ENCODE measurements around the gene RPL13.

The RPL13 gene

GRCh38 chr16:89596957-89597649 lies 36.6 kb downstream of the RPL13 start:
- no peak for DNase-seq (ENCODE audit: low read depth, low spot score)

- no peak for DNase-seq (ENCODE audit: low read depth, low spot score)
Observed at GRCh38 chr16:89598199-89598598, 37.7 kb downstream of the RPL13 start.

GRCh38 chr16:89599451-89599858 lies 39.0 kb downstream of the RPL13 start:
- DNase-seq (ENCODE audit: low read depth, low spot score) = no peak

GRCh38 chr16:89599902-89600301 lies 39.4 kb downstream of the RPL13 start:
- DNase-seq (ENCODE audit: low read depth, low spot score) = no peak

GRCh38 chr16:89600427-89600826 lies 39.9 kb downstream of the RPL13 start:
- DNase-seq (ENCODE audit: low read depth, low spot score) = no peak

GRCh38 chr16:89600956-89601355 lies 40.5 kb downstream of the RPL13 start:
- no peak for DNase-seq (ENCODE audit: low read depth, low spot score)

- no peak for DNase-seq (ENCODE audit: low read depth, low spot score)
Observed at GRCh38 chr16:89601906-89602272, 41.4 kb downstream of the RPL13 start.

- peak; percentile 79 for DNase-seq (ENCODE audit: low read depth, low spot score)
Observed at GRCh38 chr16:89602273-89602951, 41.9 kb downstream of the RPL13 start.

- DNase-seq (ENCODE audit: low read depth, low spot score) = no peak
Observed at GRCh38 chr16:89602952-89603590, 42.6 kb downstream of the RPL13 start.

- DNase-seq (ENCODE audit: low read depth, low spot score) = no peak
Observed at GRCh38 chr16:89604764-89605163, 44.3 kb downstream of the RPL13 start.

GRCh38 chr16:89605186-89605970 lies 44.9 kb downstream of the RPL13 start:
- DNase-seq (ENCODE audit: low read depth, low spot score) = no peak

- DNase-seq (ENCODE audit: low read depth, low spot score) = no peak
Observed at GRCh38 chr16:89606006-89606405, 45.5 kb downstream of the RPL13 start.

GRCh38 chr16:89607453-89607852 lies 47.0 kb downstream of the RPL13 start:
- no peak for DNase-seq (ENCODE audit: low read depth, low spot score)

GRCh38 chr16:89607937-89608740 lies 47.7 kb downstream of the RPL13 start:
- no peak for DNase-seq (ENCODE audit: low read depth, low spot score)

- DNase-seq (ENCODE audit: low read depth, low spot score) = no peak
Observed at GRCh38 chr16:89610108-89610453, 49.6 kb downstream of the RPL13 start.

- no peak for DNase-seq (ENCODE audit: low read depth, low spot score)
Observed at GRCh38 chr16:89612415-89613166, 52.1 kb downstream of the RPL13 start.

GRCh38 chr16:89613231-89613953 lies 52.9 kb downstream of the RPL13 start, which contains the start of gene DPEP1:
DPEP1 (plus strand) TSS chr16:89613642; CDS start chr16:89630411, 16,769 bp downstream.
- no peak for DNase-seq (ENCODE audit: low read depth, low spot score)

- DNase-seq (ENCODE audit: low read depth, low spot score) = no peak
Observed at GRCh38 chr16:89613954-89614459, 53.5 kb downstream of the RPL13 start.
